ENCODE data around the gene C17orf50. TPM values are rescaled to one million over a fixed set of nuclear protein-coding genes. Genes with fewer than 3 reads are reported as not detected.

The C17orf50 gene
- polyA plus RNA-seq, 1 donor (not counting 4 experiments of a cell fraction or from before 2014, with no cell fraction given): not detected

- no peak overlapping the region for H3K4me2 ChIP-seq (ENCODE audit: control insufficient read depth, extremely low read depth, insufficient read depth, low read depth, low read length)
- no peaks in the 10 kb centered on the region for H3K36me3 ChIP-seq (ENCODE audit: control insufficient read depth in 2 of 2, extremely low read depth in 1 of 2, insufficient read depth in 2 of 2, low read length in 2 of 2)
- no peak overlapping the region for H3K9ac ChIP-seq (ENCODE audit: control insufficient read depth, extremely low read depth, insufficient read depth, low read length)
- TF ChIP-seq CTCF (optimal IDR thresholded peaks at IDR 0.05 in 1 of 3, IDR thresholded peaks at IDR 0.05 in 1 of 3, conservative IDR thresholded peaks at IDR 0.05 in 1 of 3; ENCODE audit: extremely low read depth in 1 of 3, insufficient read depth in 2 of 3, low read length in 3 of 3) (no peak), EZH2 (IDR thresholded peaks at IDR 0.05; ENCODE audit: low read length) (no peak)
- DNase-seq (ENCODE audit: low read depth, low spot score): no peak
- no peak for FAIRE-seq
- dilution Hi-C loops (cut with MboI; ENCODE audit: extremely low pct_ligation_motif_present, low sequenced_read_pairs): no loop called here
- H3K9me3 ChIP-seq (ENCODE audit: control insufficient read depth, low read depth, low read length): no peaks in the 10 kb centered on the region
- no peaks in the 10 kb centered on the region for H3K79me2 ChIP-seq (ENCODE audit: control insufficient read depth, insufficient read depth, low read length)
- H4K20me1 ChIP-seq (ENCODE audit: control insufficient read depth, extremely low read depth, insufficient read depth, low read length): no peaks in the 10 kb centered on the region
- H3K9me1 ChIP-seq (ENCODE audit: control insufficient read depth, extremely low read depth, insufficient read depth, low read length): no peaks in the 10 kb centered on the region
- H3K27me3 ChIP-seq (ENCODE audit: control insufficient read depth, extremely low read depth, insufficient read depth, low read length): no peaks in the 10 kb centered on the region
- H3K4me3 ChIP-seq (ENCODE audit: control insufficient read depth in 2 of 3, extremely low read depth in 1 of 3, insufficient read depth in 2 of 3, low read depth in 1 of 3, low read length in 3 of 3): no peak overlapping the region
- H3K4me1 ChIP-seq (ENCODE audit: control insufficient read depth, extremely low read depth, insufficient read depth, low read length): peaks cover 9% of the 10 kb centered on the region
- no peak overlapping the region for H2AFZ ChIP-seq (ENCODE audit: control insufficient read depth, low read length)
- no peak overlapping the region for H3K27ac ChIP-seq (ENCODE audit: control insufficient read depth, insufficient read depth, low read length)
Observed at GRCh38 chr17:35799942-35800341, 39.3 kb downstream of the C17orf50 start.

- H3K79me2 ChIP-seq (ENCODE audit: control insufficient read depth, insufficient read depth, low read length): no peaks in the 10 kb centered on the region
- peak overlapping the region; percentile 55 for H2AFZ ChIP-seq (ENCODE audit: control insufficient read depth, low read length)
- H3K9ac ChIP-seq (ENCODE audit: control insufficient read depth, extremely low read depth, insufficient read depth, low read length): no peak overlapping the region
- H3K4me1 ChIP-seq (ENCODE audit: control insufficient read depth, extremely low read depth, insufficient read depth, low read length): peaks cover 9% of the 10 kb centered on the region
- DNase-seq (ENCODE audit: low read depth, low spot score) (no peak), FAIRE-seq (no peak)
- no peaks in the 10 kb centered on the region for H3K9me3 ChIP-seq (ENCODE audit: control insufficient read depth, low read depth, low read length)
- no peak overlapping the region for H3K4me3 ChIP-seq (ENCODE audit: control insufficient read depth in 2 of 3, extremely low read depth in 1 of 3, insufficient read depth in 2 of 3, low read depth in 1 of 3, low read length in 3 of 3)
- no peaks in the 10 kb centered on the region for H4K20me1 ChIP-seq (ENCODE audit: control insufficient read depth, extremely low read depth, insufficient read depth, low read length)
- dilution Hi-C loops (cut with MboI; ENCODE audit: extremely low pct_ligation_motif_present, low sequenced_read_pairs): no loop called here
- no peaks in the 10 kb centered on the region for H3K9me1 ChIP-seq (ENCODE audit: control insufficient read depth, extremely low read depth, insufficient read depth, low read length)
- H3K27ac ChIP-seq (ENCODE audit: control insufficient read depth, insufficient read depth, low read length): no peak overlapping the region
- H3K27me3 ChIP-seq (ENCODE audit: control insufficient read depth, extremely low read depth, insufficient read depth, low read length): no peaks in the 10 kb centered on the region
- H3K36me3 ChIP-seq (ENCODE audit: control insufficient read depth in 2 of 2, extremely low read depth in 1 of 2, insufficient read depth in 2 of 2, low read length in 2 of 2): no peaks in the 10 kb centered on the region
- no peak overlapping the region for H3K4me2 ChIP-seq (ENCODE audit: control insufficient read depth, extremely low read depth, insufficient read depth, low read depth, low read length)
- TF ChIP-seq EZH2 (IDR thresholded peaks at IDR 0.05; ENCODE audit: low read length) (no peak), CTCF (optimal IDR thresholded peaks at IDR 0.05 in 1 of 3, IDR thresholded peaks at IDR 0.05 in 1 of 3, conservative IDR thresholded peaks at IDR 0.05 in 1 of 3; ENCODE audit: extremely low read depth in 1 of 3, insufficient read depth in 2 of 3, low read length in 3 of 3) (no peak)
Observed at GRCh38 chr17:35801583-35802224, 41.0 kb downstream of the C17orf50 start.
